WERI-Rb-1 (cell line): ENCODE results near the gene PTPRT.

Experiments
- DNase-seq: peaks from one replicate; pipeline ENCODE4 v3.0.0-alpha.2; 2020
- H3K27ac ChIP-seq: fragments of 250-450 bp; sonication (Bioruptor Pico); 2 replicates; pipeline ENCODE4 v1.5.1; 2020; ENCODE audit warnings: mild to moderate bottlenecking, moderate library complexity
- H3K27me3 ChIP-seq: fragments of 250-450 bp; sonication (Bioruptor Pico); 2 replicates; pipeline ENCODE4 v1.5.1; 2021; ENCODE audit warnings: mild to moderate bottlenecking, low read depth, moderate library complexity; ENCODE audit not compliant: insufficient read depth, severe bottlenecking
- H3K36me3 ChIP-seq: fragments of 250-450 bp; sonication (Bioruptor Pico); 2 replicates; pipeline ENCODE4 v1.5.1; 2020; ENCODE audit warnings: mild to moderate bottlenecking, moderate library complexity
- H3K4me3 ChIP-seq: 2 replicates; pipeline ENCODE4 v1.5.1; 2011; ENCODE audit warnings: low read depth, mild to moderate bottlenecking, control low read depth, low read length
- H3K9me3 ChIP-seq: fragments of 250-450 bp; sonication (Bioruptor Pico); 2 replicates; pipeline ENCODE4 v1.5.1; 2021; ENCODE audit warnings: mild to moderate bottlenecking, moderate library complexity; ENCODE audit not compliant: severe bottlenecking
- TF ChIP-seq, protein P1 (sequence below): IDR thresholded peaks from 2 replicates; pipeline ENCODE4 v1.5.1; 2011; ENCODE audit warnings: low read depth, mild to moderate bottlenecking, control low read depth, inconsistent platforms, low read length

Gene PTPRT

DNA sequence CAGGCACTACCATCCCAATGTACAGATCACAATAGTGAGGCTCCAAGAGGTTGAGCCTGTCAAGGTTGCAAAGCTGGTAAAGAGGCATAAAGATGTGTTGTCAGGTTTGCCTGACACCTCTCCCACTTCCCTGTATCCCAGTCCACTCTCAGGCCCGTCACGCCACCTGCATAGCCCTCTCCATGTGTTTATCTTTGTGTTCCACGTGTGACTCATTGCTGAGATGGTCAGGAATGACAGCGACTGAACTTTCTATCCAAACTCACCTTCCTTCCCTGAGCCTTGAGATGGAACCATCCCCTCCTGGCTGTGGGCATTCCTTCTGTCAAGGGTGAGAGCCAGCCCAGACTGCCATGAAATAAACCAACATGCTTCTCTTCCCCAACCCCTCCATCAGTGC lies 578.3 kb downstream of the PTPRT start:
- no peak overlapping the region for H3K27ac ChIP-seq
- TF ChIP-seq, protein P1, sequence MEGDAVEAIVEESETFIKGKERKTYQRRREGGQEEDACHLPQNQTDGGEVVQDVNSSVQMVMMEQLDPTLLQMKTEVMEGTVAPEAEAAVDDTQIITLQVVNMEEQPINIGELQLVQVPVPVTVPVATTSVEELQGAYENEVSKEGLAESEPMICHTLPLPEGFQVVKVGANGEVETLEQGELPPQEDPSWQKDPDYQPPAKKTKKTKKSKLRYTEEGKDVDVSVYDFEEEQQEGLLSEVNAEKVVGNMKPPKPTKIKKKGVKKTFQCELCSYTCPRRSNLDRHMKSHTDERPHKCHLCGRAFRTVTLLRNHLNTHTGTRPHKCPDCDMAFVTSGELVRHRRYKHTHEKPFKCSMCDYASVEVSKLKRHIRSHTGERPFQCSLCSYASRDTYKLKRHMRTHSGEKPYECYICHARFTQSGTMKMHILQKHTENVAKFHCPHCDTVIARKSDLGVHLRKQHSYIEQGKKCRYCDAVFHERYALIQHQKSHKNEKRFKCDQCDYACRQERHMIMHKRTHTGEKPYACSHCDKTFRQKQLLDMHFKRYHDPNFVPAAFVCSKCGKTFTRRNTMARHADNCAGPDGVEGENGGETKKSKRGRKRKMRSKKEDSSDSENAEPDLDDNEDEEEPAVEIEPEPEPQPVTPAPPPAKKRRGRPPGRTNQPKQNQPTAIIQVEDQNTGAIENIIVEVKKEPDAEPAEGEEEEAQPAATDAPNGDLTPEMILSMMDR = no peak

DNA sequence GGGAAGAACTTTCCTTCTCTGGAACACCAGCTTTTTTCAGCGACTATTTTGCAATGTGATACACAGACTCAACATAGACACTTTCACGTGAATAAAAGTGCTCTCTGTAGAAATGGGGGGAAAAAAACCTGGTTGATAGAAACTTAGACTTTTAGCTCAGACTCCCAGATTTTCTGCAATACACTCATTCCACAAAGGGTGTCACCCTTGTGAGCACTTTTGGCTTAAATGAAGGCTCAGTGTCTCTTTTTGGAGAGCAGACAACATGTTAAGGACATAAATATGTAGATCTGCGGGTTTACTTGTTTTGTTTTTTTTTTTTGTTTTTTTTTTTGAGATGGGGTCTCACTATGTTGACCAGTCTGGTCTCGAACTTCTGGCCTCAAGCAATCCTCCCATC lies 579.6 kb downstream of the PTPRT start:
- DNase-seq = no peak
- no peak overlapping the region for H3K27ac ChIP-seq
- no peaks in the 10 kb centered on the region for H3K36me3 ChIP-seq
- TF ChIP-seq, protein P1 = no peak
- H3K27me3 ChIP-seq = no peaks in the 10 kb centered on the region
- no peak overlapping the region for H3K4me3 ChIP-seq
- H3K9me3 ChIP-seq = no peaks in the 10 kb centered on the region

More for the DNA sequence above, 578.3 kb downstream of the PTPRT start:
- Histone ChIP-seq H3K36me3 (no peaks in the 10 kb centered on the region), H3K9me3 (no peaks in the 10 kb centered on the region), H3K27me3 (no peaks in the 10 kb centered on the region), H3K4me3 (no peak overlapping the region)
- DNase-seq = no peak

DNA sequence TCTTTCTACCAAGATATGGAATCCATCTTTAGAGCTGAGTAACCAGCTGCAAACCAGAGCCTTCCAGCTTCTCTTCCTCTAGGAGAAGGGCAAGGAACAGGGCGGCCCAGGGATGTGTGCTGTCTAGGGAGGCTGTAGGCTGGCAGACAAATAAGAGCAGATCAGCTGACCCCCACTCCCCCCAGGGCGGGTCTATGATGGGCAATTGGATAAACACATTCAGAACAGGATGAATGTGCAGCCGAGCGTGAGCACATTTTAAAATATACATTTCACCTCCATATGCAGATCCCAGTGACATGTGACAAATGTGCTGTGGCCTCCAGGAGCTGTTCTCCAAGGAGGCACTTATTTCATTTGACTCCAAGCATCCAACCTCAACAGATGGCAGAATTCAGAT lies 580.1 kb downstream of the PTPRT start:
- no peaks in the 10 kb centered on the region for H3K9me3 ChIP-seq
- no peaks in the 10 kb centered on the region for H3K36me3 ChIP-seq
- H3K27ac ChIP-seq = no peak overlapping the region
- no peak for DNase-seq
- TF ChIP-seq, protein P1 = no peak
- no peak overlapping the region for H3K4me3 ChIP-seq
- no peaks in the 10 kb centered on the region for H3K27me3 ChIP-seq

DNA sequence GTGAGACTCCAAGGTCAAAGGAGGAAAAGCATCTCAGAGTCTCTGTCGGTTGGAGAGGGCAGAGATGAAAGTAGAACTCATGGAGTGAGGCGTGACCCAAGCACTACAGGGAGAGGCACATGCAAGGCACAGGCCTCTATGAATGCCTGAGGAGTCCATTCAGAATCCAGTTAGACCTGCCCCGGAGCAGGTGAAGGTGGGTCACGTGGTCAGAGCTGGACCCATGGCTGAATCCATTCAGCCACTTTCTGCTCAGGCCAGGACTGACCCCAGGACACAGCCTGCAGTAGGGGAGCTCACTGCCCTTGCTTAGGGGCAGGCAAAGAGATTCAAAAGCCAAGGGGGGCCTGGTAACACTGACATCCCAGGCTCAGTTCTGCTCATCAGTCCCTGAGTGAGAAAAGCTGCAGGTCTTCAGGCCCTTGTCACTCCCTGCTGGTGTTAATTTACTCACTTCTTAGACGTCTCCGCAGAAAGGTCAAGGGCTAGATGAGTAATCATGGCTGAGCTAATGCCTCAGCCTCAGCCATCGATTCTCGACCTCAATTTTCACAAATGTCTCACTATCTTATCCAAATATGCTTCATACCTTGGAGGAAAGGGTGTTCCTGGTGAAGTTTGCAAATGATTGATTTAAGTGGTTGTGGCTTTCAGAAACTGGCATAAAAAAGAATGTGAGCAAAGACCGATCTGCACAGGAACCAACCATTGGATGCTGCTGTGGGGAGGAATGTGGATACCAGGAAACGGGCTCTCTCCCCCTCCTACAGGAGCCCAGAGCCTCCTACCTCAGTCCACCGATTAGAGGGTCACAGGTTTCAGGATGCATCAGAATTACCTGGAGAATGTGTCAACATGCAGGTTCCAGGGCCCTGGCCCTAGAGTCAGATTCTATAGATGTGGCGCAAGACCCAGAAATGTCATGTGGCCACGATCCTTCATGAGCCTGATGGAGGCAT lies 584.4 kb downstream of the PTPRT start:
- Histone ChIP-seq H3K4me3 (no peak overlapping the region), H3K36me3 (no peaks in the 10 kb centered on the region), H3K27me3 (no peaks in the 10 kb centered on the region), H3K9me3 (no peaks in the 10 kb centered on the region), H3K27ac (no peak overlapping the region)
- DNase-seq = no peak
- TF ChIP-seq, protein P1 = no peak

DNA sequence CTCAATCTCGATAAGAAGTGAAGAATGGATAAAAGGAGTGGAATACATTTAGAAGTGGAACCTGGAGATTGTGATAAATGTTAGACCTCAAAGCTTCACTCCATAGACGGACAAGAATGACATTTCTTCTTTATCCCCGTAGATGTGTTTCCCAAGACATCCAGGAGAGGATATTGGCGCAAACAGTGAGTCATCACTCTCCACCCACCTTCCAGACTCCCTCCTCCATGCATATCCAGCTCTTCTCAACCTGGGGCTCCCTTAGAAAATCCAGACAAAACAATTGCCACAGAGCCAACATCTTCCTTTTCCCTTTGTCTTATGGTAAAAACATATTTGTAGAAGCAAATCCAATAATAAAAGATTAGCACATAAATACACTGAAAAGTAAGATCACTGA lies 586.1 kb downstream of the PTPRT start:
- TF ChIP-seq, protein P1 = no peak
- Histone ChIP-seq H3K4me3 (no peak overlapping the region), H3K9me3 (no peaks in the 10 kb centered on the region), H3K27me3 (no peaks in the 10 kb centered on the region), H3K36me3 (no peaks in the 10 kb centered on the region), H3K27ac (no peak overlapping the region)
- DNase-seq = no peak
